ENCODE data around the gene CHN1.

Gene CHN1

DNA sequence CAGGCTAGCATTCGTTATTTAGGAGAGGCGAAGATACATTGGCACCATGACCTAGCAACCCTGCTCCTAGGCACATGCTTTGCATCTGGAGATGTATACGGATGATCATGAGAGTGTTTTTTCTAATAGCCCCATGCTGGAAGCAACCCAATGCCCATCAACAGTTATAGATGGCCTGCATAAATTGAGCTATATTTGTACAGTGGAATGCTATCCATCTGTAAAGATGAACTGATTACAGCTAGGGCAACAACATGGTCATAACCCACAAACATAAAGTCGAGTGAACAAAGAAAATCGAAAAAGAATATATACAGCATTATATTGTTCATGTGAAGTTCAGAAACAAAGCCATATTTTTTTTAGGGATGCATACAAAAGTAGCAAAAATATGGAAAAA, 220.3 kb downstream of the CHN1 start:
- H3K36me3 ChIP-seq (ENCODE audit: low read depth) = no peaks in the 10 kb centered on the region
- H3K9me3 ChIP-seq (ENCODE audit: severe bottlenecking) = no peaks in the 10 kb centered on the region
- H3K4me3 ChIP-seq (ENCODE audit: severe bottlenecking) = no peak overlapping the region
- H3K27me3 ChIP-seq (ENCODE audit: insufficient read depth, poor library complexity, severe bottlenecking) = no peaks in the 10 kb centered on the region
- no peak for ATAC-seq (ENCODE audit: low read depth)
- TF ChIP-seq, protein P1, sequence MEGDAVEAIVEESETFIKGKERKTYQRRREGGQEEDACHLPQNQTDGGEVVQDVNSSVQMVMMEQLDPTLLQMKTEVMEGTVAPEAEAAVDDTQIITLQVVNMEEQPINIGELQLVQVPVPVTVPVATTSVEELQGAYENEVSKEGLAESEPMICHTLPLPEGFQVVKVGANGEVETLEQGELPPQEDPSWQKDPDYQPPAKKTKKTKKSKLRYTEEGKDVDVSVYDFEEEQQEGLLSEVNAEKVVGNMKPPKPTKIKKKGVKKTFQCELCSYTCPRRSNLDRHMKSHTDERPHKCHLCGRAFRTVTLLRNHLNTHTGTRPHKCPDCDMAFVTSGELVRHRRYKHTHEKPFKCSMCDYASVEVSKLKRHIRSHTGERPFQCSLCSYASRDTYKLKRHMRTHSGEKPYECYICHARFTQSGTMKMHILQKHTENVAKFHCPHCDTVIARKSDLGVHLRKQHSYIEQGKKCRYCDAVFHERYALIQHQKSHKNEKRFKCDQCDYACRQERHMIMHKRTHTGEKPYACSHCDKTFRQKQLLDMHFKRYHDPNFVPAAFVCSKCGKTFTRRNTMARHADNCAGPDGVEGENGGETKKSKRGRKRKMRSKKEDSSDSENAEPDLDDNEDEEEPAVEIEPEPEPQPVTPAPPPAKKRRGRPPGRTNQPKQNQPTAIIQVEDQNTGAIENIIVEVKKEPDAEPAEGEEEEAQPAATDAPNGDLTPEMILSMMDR (IDR thresholded peaks at IDR 0.05; ENCODE audit: poor library complexity, severe bottlenecking) = no peak
- no peak overlapping the region for H3K27ac ChIP-seq (ENCODE audit: poor library complexity, severe bottlenecking)
- H3K4me1 ChIP-seq (ENCODE audit: insufficient read depth, poor library complexity, severe bottlenecking) = no peaks in the 10 kb centered on the region
- no peak for DNase-seq (ENCODE audit: low spot score)

DNA sequence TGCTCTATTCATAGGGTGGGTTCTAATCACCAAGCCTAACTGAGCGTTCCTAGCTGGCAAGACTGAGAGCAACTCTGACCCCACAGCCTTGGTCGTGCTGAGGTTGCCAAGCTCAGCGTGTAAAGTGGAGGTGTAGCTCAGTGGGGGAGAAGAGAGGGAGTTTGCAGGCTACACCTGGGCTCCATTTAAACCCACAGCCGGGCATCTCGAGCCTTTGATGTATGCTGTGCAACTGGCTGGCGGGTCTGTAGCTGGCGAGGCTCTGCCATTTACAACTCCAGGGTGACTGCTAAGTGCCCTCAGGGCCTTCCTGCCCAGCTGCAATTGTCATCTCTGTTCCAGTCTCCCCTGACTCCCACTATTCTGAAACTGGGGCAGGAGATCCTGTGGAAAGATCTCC, 220.9 kb downstream of the CHN1 start:
- ATAC-seq (ENCODE audit: low read depth) = no peak

DNA sequence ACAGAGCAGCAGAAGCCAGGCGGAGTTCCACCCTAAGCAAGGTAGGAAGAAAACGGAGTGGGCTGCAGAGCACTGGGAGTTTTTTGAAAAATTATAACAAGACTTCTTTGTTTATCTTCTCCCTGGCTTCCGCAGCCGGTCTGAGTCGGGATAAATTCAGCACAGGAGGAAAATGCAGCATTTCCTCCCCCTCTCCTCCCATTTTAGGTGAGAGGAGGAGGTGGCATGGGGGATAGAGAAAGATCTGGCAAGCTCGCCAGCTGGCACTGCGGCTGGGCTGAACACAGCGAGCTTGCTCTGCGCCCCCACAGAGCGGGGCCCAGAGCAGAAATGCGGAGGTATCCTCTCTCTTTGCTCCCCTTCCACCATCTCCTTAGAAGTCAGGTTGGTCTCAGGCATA, 223.2 kb downstream of the CHN1 start:
- ATAC-seq (ENCODE audit: low read depth) (no peak), DNase-seq (ENCODE audit: low spot score) (no peak)
- Histone ChIP-seq H3K36me3 (ENCODE audit: low read depth) (no peaks in the 10 kb centered on the region), H3K4me3 (ENCODE audit: severe bottlenecking) (no peak overlapping the region), H3K4me1 (ENCODE audit: insufficient read depth, poor library complexity, severe bottlenecking) (peaks cover 3% of the 10 kb centered on the region), H3K9me3 (ENCODE audit: severe bottlenecking) (no peaks in the 10 kb centered on the region), H3K27ac (ENCODE audit: poor library complexity, severe bottlenecking) (no peak overlapping the region), H3K27me3 (ENCODE audit: insufficient read depth, poor library complexity, severe bottlenecking) (no peaks in the 10 kb centered on the region)
- TF ChIP-seq, protein P1 (IDR thresholded peaks at IDR 0.05; ENCODE audit: poor library complexity, severe bottlenecking) = no peak

More for the DNA sequence above, 220.9 kb downstream of the CHN1 start:
- Histone ChIP-seq H3K4me3 (ENCODE audit: severe bottlenecking) (no peak overlapping the region), H3K27me3 (ENCODE audit: insufficient read depth, poor library complexity, severe bottlenecking) (no peaks in the 10 kb centered on the region), H3K27ac (ENCODE audit: poor library complexity, severe bottlenecking) (no peak overlapping the region), H3K4me1 (ENCODE audit: insufficient read depth, poor library complexity, severe bottlenecking) (no peaks in the 10 kb centered on the region), H3K9me3 (ENCODE audit: severe bottlenecking) (no peaks in the 10 kb centered on the region), H3K36me3 (ENCODE audit: low read depth) (no peaks in the 10 kb centered on the region)
- no peak for DNase-seq (ENCODE audit: low spot score)
- TF ChIP-seq, protein P1 (IDR thresholded peaks at IDR 0.05; ENCODE audit: poor library complexity, severe bottlenecking) = no peak

DNA sequence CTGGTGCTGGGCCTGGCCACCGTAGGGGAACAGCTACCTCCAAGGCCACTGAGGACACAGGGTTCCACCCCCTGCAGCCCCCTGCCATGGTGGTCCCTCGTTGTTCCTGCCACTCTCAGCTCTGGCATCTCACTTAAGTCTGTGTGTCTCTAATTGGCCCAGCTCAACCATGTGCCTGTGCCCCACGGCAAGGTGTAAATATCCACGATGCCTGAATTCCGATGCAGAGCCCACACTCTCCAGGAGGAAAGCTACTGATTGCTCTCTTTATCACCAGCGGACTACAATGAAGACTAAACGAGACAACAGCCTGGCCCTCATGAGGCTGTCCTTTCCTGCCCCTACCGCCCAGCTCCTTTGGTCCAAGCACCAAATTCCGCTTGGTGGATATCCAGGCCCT, 223.9 kb downstream of the CHN1 start:
- H3K27me3 ChIP-seq (ENCODE audit: insufficient read depth, poor library complexity, severe bottlenecking) = no peaks in the 10 kb centered on the region
- no peak for ATAC-seq (ENCODE audit: low read depth)
- H3K27ac ChIP-seq (ENCODE audit: poor library complexity, severe bottlenecking) = no peak overlapping the region
- H3K9me3 ChIP-seq (ENCODE audit: severe bottlenecking) = no peaks in the 10 kb centered on the region
- no peaks in the 10 kb centered on the region for H3K36me3 ChIP-seq (ENCODE audit: low read depth)
- TF ChIP-seq, protein P1 (IDR thresholded peaks at IDR 0.05; ENCODE audit: poor library complexity, severe bottlenecking) = no peak
- H3K4me3 ChIP-seq (ENCODE audit: severe bottlenecking) = no peak overlapping the region
- no peak for DNase-seq (ENCODE audit: low spot score)
- peaks cover 3% of the 10 kb centered on the region for H3K4me1 ChIP-seq (ENCODE audit: insufficient read depth, poor library complexity, severe bottlenecking)

DNA sequence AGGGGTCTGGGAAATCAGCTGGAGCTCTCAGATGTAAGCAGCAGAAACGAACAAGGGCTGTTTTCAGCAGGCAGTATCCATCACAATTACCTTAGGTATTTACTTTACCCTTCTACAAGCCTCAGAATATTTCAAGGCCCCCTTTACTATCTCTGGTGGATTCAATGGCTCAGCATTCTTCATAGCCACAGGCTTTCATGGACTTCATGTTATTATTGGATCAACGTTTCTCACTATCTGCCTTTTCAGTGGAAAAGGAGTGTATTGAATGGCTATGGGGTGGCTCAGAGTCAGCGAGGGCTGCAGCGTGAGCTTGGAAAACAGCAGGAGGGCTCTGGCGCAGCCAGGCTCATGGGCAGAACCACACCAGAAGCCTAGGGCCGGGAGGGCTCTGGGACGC, 224.3 kb downstream of the CHN1 start:
- TF ChIP-seq, protein P1 (IDR thresholded peaks at IDR 0.05; ENCODE audit: poor library complexity, severe bottlenecking) = no peak
- H3K27ac ChIP-seq (ENCODE audit: poor library complexity, severe bottlenecking) = no peak overlapping the region
- no peaks in the 10 kb centered on the region for H3K27me3 ChIP-seq (ENCODE audit: insufficient read depth, poor library complexity, severe bottlenecking)
- ATAC-seq (ENCODE audit: low read depth) = no peak
- no peak for DNase-seq (ENCODE audit: low spot score)
- H3K4me3 ChIP-seq (ENCODE audit: severe bottlenecking) = no peak overlapping the region
- H3K4me1 ChIP-seq (ENCODE audit: insufficient read depth, poor library complexity, severe bottlenecking) = peaks cover 3% of the 10 kb centered on the region
- no peaks in the 10 kb centered on the region for H3K36me3 ChIP-seq (ENCODE audit: low read depth)
- no peaks in the 10 kb centered on the region for H3K9me3 ChIP-seq (ENCODE audit: severe bottlenecking)

Measured in RWPE2 (cell line).